HG03354 (cell line): ENCODE results near the gene LRRC31.

Experiments used
- ATAC-seq: cut with Tn5 transposase; IDR thresholded peaks from one replicate; pipeline ENCODE4 v1.9.1; 2021; ENCODE audit warnings: mild to moderate bottlenecking; ENCODE audit not compliant: unreplicated experiment, poor library complexity, severe bottlenecking

LRRC31 gene

DNA sequence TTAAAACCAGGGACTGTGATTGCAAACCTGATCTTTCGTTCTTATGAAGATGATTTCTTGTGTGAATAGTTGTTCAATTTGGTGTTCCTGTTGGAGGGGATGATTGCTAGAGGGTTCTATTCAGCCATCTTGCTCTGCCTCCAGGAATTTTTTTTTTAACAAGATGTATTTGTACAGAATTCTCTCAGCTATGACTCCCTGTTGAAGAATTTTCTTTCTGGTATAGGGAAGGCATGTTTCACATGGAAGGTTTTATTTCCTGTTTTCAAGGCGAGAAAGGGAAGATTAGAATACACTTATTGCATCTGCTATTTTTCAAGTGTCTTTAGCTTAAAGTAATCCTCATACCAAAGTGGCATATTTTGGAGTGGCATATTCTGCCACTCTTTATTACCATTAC, 51.4 kb downstream of the LRRC31 start:
- no peak for ATAC-seq

DNA sequence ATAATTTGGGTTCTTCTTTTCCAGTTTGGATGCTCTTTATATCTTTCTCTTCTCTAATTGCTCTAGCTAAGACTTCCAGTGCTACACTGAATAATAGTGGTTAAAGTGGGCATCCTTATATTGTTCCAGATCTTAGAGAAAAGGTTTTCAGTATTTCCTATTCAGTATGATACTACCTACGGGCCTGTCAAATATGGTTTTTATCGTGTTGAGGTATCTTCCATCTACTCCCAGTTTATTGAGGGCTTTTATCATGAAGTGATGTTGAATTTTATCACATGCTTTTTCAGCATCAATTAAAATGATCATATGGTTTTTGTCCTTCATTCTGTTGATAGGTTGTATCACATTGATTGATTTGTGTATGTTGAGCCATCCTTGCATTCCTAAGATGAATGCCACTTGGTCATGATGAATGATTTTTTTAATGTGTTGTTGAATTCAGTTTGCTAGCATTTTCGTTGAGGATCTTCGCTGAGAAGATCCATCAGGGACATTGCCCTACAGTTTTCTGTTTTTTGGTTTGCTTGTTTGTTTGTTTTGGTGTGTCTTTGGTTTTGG, 54.1 kb downstream of the LRRC31 start:
- no peak for ATAC-seq

GRCh38 chr3:169813757-169814517, 55.8 kb downstream of the LRRC31 start:
- ATAC-seq, result peak; percentile 90

GRCh38 chr3:169813278-169813677, 56.5 kb downstream of the LRRC31 start:
- ATAC-seq, result no peak

DNA sequence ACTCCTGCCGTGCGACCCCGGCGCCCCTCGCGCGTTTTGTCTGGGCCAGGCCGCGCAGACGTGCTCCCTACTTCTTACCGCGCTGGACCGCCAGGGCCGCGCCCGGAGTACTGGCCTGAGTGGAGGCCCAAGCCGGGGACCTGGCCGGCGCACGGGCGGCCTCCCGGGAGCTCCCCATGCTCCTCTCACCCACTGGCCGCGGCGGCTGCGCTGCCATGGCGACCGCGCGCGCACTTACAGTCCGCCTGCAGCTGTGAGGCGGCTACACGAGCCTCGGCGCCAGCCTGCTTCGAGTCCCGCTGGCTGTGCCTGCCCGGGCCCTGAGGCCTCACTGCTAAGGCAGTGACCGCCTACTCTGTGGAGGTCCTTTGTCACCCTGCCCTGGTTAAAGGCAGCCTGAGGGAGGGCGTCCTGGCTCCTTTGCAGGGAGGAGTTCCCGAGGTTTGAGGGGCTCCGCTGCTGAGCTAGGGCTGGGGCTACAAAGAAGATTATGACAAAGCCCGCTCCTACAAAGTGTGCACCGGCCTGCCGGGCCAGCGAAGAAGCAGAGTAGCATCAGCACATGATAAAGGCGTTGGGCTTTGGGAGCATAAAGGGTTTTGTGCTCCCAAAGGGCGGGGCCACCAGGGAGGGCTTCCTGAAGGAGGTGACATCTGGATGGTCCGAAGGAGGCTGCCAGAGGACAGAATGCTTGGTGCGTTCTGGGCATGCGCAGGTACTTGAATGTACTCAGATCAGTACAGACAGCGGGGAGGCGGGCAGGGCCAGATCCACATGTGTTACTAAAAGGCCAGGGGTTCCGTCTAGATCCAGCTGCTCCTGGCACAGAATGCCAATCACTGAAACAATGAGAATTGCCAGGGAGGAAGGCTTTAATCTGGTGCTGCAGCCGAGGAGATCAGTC, 57.2 kb downstream of the LRRC31 start, which contains the start of the genes LRRC34 and LRRIQ4:
TSS of gene LRRC34 (minus strand) at position 573 of the 904 bp plus-strand sequence. CDS start at position 217, 356 bp downstream.
TSS of gene LRRIQ4 (plus strand) at position 539 of the 904 bp plus-strand sequence. CDS start 9,052 bp downstream, outside the sequence.
- peak; percentile 72 for ATAC-seq

DNA sequence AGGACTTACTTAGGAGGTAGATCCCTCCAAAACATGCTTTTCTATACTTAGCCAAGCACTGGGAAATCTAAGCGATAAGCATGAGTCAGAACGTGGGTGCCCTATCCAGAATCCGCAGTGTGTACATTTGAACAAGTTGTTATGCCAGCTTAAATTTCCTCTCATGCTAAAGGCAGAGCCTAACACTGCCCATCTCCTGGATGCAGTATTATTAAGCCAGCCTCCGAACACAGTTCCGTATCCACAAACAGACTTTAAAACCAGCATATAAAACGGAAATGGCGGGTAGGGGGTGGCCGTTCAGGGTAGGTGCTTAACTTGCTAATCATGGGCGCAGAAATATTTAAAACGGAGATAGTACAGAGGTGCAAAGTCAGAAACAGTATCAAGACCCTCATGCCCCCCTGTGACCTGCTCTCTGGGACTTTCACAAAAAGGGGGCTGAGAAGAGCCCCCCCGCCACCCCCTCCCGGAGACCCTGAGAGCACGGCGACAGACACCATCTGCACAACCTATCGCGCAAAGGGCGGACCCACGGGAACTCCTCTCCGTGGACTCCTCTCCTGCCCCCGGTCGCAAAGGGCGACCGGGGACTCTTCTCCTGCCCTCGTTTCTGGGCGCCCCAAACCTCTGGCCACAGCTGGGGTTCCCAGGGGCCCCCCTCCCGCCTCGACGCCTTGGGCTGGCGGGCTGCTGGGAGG, 58.0 kb downstream of the LRRC31 start:
- peak; percentile 19 for ATAC-seq

DNA sequence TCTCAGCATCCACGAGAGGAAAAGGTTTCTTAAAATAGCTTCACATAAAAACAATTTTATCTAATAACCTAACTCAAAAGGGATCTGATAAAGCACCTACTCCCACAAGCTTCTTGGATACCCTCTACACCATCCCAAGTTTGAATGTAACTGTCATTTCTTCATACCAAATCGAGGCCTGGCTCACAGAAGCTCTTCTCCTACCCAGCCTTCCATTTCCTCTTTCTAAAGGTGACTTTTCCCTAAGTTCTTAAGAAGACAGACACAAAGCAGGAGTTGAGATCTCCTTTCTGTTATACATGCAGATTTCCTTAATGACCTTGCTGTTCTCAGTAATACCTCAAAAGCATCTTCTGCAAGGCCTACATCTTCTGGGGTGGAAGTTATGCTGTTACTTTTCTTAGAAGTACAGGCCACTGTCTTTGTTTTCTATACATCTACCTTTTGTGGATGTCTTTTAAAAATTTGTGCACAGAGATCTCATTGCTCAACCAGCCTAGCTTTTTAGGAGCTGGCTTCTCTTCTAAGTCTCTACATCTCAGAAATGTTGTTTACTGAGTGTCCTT, 60.4 kb downstream of the LRRC31 start:
- no peak for ATAC-seq

- ATAC-seq, result no peak
Measured at GRCh38 chr3:169804681-169805080, 65.1 kb downstream of the LRRC31 start.

- no peak for ATAC-seq
Measured at GRCh38 chr3:169792359-169792758, 77.4 kb downstream of the LRRC31 start.

- no peak for ATAC-seq
Measured at GRCh38 chr3:169790687-169791429, 78.9 kb downstream of the LRRC31 start.

DNA sequence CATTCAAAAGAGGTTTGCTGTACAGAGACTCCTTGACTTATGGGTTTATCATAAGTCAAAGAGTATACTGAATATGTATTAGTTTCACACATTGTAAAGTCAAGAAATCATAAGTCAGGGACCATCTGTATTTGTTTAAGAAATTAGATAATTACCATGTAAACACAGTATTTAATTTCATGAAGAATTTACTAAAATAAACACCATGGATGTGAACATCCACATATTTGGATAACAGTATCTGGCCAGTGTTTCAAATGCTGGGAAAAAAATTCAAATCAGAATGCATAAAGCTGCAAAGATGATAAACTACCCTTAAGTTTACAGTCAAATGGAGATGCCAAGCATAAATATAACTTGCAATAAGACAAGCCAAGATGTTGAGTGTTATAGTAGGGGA, 79.5 kb downstream of the LRRC31 start:
- ATAC-seq, result no peak
